Skeletal muscle satellite cell (primary cell): ENCODE measurements around the gene RAPGEF4.

Source experiments
- H3K27me3 ChIP-seq: 2 replicates; pipeline ENCODE4 v1.7.0; 2013; ENCODE audit warnings: low read length; ENCODE audit not compliant: control insufficient read depth, insufficient read depth
- H3K36me3 ChIP-seq: 2 replicates; pipeline ENCODE4 v1.7.0; 2013; ENCODE audit warnings: mild to moderate bottlenecking, control low read depth, low read length; ENCODE audit not compliant: insufficient read depth
- H3K4me1 ChIP-seq: 2 replicates; pipeline ENCODE4 v1.7.0; 2013; ENCODE audit warnings: low read length; ENCODE audit not compliant: control insufficient read depth, insufficient read depth
- H3K4me2 ChIP-seq: 2 replicates; pipeline ENCODE4 v1.7.0; 2013; ENCODE audit warnings: mild to moderate bottlenecking, low read length
- H3K4me3 ChIP-seq: 2 replicates; pipeline ENCODE4 v1.7.0; 2013; ENCODE audit warnings: low read length
- H3K9ac ChIP-seq: 2 replicates; pipeline ENCODE4 v1.7.0; 2013; ENCODE audit warnings: mild to moderate bottlenecking, low read depth, low read length, moderate library complexity
- H3K9me3 ChIP-seq: replicated peaks from 2 replicates; pipeline ENCODE4 v1.7.0; 2013; ENCODE audit warnings: mild to moderate bottlenecking, control low read depth, low read length

The RAPGEF4 gene

DNA sequence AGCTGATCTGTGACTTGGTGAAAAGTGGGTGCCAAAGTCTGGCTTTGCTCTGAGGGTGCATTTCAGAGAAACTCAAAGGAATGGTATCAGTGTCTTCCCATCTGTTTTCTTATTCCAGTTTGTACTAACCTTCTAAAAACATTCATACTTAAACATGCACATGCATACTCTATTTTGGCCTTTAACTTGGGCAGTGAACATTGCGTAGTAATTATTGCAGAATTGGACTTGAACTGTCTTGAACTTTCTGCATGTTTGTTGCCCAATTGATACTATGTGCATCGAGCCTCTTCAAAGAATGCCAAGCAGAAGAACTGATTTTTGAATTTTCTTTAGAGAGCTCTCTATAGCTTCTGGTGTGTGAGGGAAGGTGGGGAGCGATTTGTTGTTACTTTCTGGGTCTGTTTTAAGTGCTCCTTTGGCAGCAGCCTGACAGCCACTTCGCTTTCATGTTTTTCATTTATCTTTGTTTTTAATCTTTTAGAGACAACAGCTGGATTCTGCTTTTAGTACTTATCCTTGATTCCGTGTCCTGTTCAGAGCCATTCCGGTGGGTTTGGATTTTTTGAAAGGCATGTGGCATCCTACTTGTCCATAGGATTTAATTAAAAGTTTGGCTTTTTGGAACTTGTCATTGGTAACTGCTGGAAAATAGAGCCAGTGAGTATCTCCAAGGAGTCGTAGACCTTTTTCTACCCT, 159.2 kb downstream of the RAPGEF4 start:
- H3K4me1 ChIP-seq = no peaks in the 10 kb centered on the region
- H3K4me3 ChIP-seq = no peak overlapping the region
- H3K9ac ChIP-seq = no peak overlapping the region
- H3K36me3 ChIP-seq = no peaks in the 10 kb centered on the region
- no peaks in the 10 kb centered on the region for H3K9me3 ChIP-seq
- no peak overlapping the region for H3K4me2 ChIP-seq
- H3K27me3 ChIP-seq = peaks cover 82% of the 10 kb centered on the region

DNA sequence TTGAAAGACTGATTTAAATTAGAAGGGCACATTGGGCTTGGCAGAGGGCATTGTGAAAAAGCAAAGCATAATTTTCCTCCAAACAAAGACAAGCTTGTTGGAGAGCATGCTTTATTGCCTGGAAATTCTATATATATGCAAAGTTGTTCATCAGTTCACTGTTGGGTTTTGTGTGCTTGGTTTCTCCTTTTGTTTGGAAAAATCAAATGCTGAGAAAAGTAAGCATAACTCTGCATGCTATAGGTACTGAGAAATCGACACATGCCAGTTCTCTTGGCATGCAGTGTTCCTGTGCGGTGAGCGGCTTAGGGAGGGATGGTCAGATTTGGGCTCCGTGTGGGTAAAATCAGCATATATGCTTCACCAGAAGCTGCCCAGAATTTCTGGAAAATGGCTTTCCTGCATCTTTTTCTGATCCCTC, 161.0 kb downstream of the RAPGEF4 start:
- Histone ChIP-seq H3K36me3 (no peaks in the 10 kb centered on the region), H3K27me3 (peaks cover 76% of the 10 kb centered on the region), H3K9ac (no peak overlapping the region), H3K4me1 (no peaks in the 10 kb centered on the region), H3K4me2 (no peak overlapping the region), H3K9me3 (no peaks in the 10 kb centered on the region), H3K4me3 (no peak overlapping the region)

DNA sequence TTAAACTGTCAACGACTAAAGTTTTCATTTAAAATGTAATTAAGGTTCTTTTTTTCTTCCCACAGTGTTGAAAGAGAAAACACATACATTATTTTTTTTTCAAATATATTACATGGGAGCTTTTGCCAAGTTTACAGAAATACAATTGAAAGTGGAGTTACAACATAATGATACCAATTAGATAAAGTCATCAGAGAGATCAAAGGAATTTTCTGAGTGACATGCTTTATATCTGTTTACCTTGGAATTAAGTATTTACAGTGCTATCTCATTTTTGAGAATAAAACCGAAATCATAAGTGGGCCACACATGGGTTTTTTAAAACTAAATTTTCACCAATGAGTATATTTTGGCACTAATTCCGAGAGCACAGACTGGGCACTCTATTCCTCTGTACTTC, 165.2 kb downstream of the RAPGEF4 start:
- H3K4me2 ChIP-seq = no peak overlapping the region
- H3K27me3 ChIP-seq = peaks cover 44% of the 10 kb centered on the region
- no peak overlapping the region for H3K4me3 ChIP-seq
- H3K9me3 ChIP-seq = no peaks in the 10 kb centered on the region
- H3K9ac ChIP-seq = no peak overlapping the region
- H3K4me1 ChIP-seq = no peaks in the 10 kb centered on the region
- no peaks in the 10 kb centered on the region for H3K36me3 ChIP-seq

DNA sequence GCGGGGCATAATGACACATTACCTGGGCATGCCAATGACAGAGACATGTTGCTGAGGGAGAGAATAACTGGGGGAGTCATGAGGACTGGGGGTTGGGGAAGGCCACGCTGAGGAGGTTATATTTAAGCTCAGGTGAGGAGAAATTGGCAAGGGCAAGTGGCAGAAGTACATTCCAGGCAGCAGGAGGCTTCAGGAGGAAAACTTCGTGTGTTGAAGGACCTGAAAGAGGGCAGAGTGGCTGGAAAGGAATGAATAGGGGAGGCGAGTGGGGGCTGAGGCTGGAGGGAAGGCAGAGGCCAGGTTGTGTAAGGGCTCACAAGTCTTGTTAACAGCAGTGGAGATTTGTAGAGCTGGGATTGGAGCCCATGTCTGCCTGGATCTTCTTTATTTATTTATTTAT, 166.3 kb downstream of the RAPGEF4 start:
- Histone ChIP-seq H3K4me1 (no peaks in the 10 kb centered on the region), H3K9me3 (no peaks in the 10 kb centered on the region), H3K4me3 (no peak overlapping the region), H3K4me2 (no peak overlapping the region), H3K36me3 (no peaks in the 10 kb centered on the region), H3K9ac (no peak overlapping the region), H3K27me3 (peaks cover 41% of the 10 kb centered on the region)

DNA sequence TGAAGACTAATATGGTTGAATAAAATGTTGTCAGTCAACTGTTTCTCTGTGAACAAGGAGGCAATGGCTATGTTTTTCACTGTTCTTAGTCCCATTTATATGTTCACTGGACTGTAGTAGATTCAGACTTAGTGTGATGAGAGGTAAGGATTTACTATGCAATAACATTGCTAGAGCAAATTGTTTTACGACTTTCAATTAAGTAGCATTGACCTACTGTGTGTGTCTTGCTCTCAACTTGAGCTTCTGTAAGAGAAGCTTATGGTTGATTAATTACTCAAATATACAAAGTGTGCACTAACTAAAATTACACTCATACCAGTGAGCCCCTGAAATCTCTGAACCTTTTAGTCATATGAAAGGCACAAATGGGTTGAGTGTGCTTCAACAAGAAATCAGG, 168.6 kb downstream of the RAPGEF4 start:
- Histone ChIP-seq H3K4me3 (no peak overlapping the region), H3K9me3 (no peaks in the 10 kb centered on the region), H3K4me1 (no peaks in the 10 kb centered on the region), H3K4me2 (no peak overlapping the region), H3K9ac (no peak overlapping the region), H3K27me3 (peaks cover 25% of the 10 kb centered on the region), H3K36me3 (no peaks in the 10 kb centered on the region)

DNA sequence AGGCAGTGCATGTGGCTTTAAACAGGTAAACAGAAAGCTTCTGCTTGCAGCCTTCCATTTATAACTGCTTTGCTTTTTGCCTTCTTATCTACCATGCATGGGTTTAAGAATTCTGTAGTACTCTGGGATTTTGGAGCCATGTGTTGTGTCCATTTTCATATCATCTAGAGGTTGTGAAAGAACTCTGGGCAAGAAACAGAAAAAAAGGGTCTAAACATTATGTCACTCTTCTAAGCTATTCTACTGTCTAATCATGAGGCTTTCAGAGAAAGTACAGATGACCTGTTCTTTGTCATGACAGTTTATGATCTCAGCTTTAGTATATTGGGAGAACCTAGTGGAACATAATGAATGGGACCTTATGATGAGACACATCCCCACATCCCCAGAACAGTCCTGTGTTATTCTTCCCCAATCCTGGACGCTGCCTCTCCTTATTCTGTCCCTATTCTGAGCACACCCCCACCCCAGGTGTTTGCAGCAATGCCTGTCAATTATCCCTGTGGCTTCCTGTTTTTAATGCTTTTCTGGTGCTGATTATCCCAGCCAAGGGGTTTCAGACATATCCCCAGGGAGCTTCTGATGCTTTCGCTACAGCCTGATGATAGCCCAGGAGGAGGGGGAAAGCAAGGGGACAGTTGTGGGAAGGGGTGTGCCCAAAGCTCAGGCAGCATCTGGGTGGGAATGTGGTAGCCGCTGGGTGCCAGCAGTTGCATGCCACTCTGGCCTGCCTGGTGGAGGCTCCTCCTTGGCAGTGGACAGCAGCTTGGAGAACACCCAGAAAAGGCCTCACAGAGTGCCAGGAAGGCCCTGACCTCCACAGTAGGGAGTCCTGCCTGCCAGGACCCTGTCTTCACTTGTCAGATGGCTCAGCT, 170.5 kb downstream of the RAPGEF4 start:
- no peak overlapping the region for H3K4me3 ChIP-seq
- H3K4me2 ChIP-seq = no peak overlapping the region
- peaks cover 14% of the 10 kb centered on the region for H3K27me3 ChIP-seq
- H3K9ac ChIP-seq = no peak overlapping the region
- no peaks in the 10 kb centered on the region for H3K4me1 ChIP-seq
- no peaks in the 10 kb centered on the region for H3K36me3 ChIP-seq
- H3K9me3 ChIP-seq = no peaks in the 10 kb centered on the region

DNA sequence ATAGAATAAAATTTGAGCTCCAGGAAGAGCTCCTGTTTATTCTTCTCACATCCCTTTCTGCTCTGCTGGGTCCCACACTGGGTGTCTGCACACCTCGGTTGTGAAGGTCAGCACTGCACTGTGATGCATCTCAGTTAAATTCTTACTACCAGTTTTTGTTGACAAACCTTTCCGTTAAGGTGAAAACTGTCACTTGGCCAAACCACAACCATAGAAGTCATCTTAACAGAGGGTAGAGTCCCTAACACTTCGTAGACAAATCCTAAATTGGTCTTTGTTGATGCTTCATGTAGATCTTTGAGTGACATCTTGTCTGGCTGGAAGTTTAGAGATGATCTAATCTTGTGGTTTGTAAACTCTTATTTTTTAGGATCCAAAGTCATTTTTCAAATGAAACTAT, 172.6 kb downstream of the RAPGEF4 start:
- no peaks in the 10 kb centered on the region for H3K4me1 ChIP-seq
- H3K9ac ChIP-seq = no peak overlapping the region
- peaks cover 14% of the 10 kb centered on the region for H3K27me3 ChIP-seq
- H3K4me2 ChIP-seq = no peak overlapping the region
- no peaks in the 10 kb centered on the region for H3K9me3 ChIP-seq
- H3K36me3 ChIP-seq = no peaks in the 10 kb centered on the region
- H3K4me3 ChIP-seq = no peak overlapping the region

DNA sequence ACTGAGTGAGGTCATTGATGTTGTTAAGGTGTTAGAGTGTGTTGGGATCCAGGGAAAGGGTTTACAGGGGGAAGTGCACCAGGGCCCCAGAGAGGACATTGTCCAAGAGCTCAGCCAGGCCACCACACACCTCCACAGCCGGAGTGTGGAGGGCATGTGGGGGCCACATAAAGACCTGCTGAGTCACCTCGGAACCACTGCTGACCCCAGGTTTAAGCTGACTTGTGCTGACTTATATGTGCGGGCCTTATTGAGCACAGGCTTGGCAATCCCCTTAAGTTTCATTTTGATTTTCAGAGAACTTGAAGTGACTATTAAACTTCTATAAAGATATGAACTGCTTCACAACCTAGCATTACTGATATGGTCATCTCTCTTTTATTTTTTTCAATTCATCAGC, 173.8 kb downstream of the RAPGEF4 start:
- no peak overlapping the region for H3K4me2 ChIP-seq
- peaks cover 9% of the 10 kb centered on the region for H3K27me3 ChIP-seq
- H3K36me3 ChIP-seq = no peaks in the 10 kb centered on the region
- no peak overlapping the region for H3K9ac ChIP-seq
- no peaks in the 10 kb centered on the region for H3K4me1 ChIP-seq
- no peak overlapping the region for H3K4me3 ChIP-seq
- H3K9me3 ChIP-seq = no peaks in the 10 kb centered on the region

DNA sequence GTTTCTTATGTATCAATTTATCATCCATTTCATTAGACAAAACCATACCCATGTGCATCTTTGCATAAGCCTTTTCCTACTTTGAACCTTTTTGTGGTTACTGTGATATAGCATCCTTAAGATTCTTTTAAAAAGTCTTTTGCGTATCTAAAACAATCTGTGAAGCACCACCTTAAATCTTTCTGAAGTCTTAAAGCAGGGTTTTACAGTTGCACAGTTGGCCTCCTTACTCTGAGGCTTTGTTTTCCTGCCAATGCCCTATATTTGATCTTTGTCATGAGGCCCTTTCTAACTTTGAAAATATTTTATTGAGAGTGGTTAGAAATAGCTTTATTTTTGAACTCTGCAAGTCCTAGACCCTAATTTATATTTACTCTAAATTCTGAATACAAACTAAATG, 176.6 kb downstream of the RAPGEF4 start:
- Histone ChIP-seq H3K4me3 (no peak overlapping the region), H3K9me3 (no peaks in the 10 kb centered on the region), H3K9ac (no peak overlapping the region), H3K4me2 (no peak overlapping the region), H3K4me1 (no peaks in the 10 kb centered on the region), H3K27me3 (no peaks in the 10 kb centered on the region), H3K36me3 (no peaks in the 10 kb centered on the region)

DNA sequence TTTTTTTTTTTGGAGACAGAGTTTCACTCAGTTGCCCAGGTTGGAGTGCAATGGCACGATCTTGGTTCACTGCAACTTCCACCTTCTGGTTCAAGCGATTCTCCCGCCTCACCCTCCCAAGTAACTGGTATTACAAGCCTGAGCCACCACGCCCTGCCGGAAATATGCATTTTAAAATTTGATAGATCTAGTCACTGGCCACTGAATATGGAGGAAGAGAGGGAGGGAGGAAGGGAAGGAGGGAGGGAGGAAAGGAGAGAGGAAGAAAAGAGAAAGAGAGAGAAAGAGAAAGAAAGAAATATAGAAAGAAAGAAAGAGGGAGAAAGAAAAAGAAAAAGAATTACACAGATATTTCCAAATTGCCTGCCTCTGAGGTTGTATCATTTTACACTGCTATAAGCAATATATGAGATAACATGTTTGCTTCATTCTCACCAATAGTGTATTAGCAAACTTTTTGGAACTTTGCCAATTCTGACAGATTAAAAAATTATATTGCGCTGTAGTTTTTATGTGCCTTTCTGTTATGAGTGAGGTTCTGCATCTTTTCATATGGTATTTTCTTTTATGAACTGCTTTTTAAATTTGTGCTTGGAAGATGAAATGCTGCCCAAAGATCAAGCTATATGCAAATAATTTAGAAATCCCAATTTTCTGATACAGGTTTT, 178.8 kb downstream of the RAPGEF4 start:
- Histone ChIP-seq H3K4me3 (no peak overlapping the region), H3K4me2 (no peak overlapping the region), H3K9me3 (no peaks in the 10 kb centered on the region), H3K36me3 (no peaks in the 10 kb centered on the region), H3K4me1 (no peaks in the 10 kb centered on the region), H3K27me3 (no peaks in the 10 kb centered on the region), H3K9ac (no peak overlapping the region)

DNA sequence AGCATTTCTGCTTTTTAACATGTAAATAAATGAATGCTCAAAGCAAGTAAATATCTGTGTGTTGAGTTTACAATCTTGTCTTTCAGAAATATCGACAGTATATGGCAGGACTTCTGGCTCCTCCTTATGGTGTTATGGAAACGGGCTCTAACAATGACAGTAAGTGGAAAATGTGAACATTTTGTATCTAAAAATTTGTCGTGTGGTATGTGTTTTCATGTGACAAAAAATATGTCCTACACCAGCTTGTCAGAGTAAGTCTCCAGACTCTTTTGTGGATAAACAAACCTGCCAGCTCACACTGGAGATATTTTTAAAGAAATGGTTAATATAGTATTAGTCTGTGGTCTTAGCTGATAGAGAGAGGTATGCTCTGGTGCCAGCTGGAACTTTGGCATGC, 182.1 kb downstream of the RAPGEF4 start:
- no peak overlapping the region for H3K4me3 ChIP-seq
- no peak overlapping the region for H3K9ac ChIP-seq
- H3K36me3 ChIP-seq = no peaks in the 10 kb centered on the region
- no peaks in the 10 kb centered on the region for H3K9me3 ChIP-seq
- H3K27me3 ChIP-seq = no peaks in the 10 kb centered on the region
- H3K4me1 ChIP-seq = peaks cover 4% of the 10 kb centered on the region
- H3K4me2 ChIP-seq = no peak overlapping the region
